GM18861 (cell line): ENCODE measurements around the gene P3H2.
A peak's percentile ranks its signal among the peaks of the same experiment; 100 is the strongest.
"Not testable (repeated sequence)": the region's sequence is repeated elsewhere in the genome, so short reads cannot be mapped to it uniquely, and the experiment has no call there.

Experiments
- ATAC-seq: cut with Tn5 transposase; IDR thresholded peaks from one replicate; pipeline ENCODE4 v1.9.1; 2021; ENCODE audit not compliant: unreplicated experiment

Gene P3H2

DNA sequence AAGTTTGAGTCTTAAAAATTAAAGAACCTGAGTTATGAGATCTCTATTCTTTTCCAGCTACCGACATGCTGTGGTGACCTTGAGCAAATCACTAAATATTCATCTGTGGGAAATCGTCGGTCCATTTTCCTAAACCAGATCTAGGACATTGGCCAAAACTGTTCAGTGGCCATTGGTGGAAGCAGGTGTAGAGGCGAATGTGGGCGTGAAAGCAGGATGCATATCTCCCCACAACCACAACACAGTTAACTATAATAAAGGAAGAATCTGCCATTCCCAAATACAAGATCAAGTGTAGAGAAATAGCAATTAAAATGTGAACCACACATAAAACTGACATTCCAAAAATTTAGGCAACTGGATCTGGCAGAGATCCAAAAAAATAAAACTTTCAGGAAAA is 129.9 kb downstream of the P3H2 start:
- no peak for ATAC-seq

DNA sequence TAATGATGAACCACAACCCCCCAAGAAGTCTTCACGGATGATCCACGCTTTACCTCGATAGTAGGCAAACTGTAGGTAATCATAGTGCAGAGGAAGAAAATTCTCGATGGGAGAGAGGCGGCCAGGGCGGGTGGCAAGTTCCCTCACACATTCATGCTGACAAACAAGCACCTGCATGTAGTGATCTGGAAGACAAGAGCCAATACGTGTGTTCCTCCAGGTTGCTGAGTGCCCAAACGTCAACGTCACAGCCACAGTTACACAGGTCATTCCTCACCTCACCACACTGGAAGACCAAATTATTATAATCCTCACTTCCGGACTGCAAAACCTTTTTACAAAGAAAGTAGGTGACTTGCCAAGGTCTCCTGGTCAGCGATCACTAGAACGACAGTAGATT is 131.8 kb downstream of the P3H2 start:
- no peak for ATAC-seq

DNA sequence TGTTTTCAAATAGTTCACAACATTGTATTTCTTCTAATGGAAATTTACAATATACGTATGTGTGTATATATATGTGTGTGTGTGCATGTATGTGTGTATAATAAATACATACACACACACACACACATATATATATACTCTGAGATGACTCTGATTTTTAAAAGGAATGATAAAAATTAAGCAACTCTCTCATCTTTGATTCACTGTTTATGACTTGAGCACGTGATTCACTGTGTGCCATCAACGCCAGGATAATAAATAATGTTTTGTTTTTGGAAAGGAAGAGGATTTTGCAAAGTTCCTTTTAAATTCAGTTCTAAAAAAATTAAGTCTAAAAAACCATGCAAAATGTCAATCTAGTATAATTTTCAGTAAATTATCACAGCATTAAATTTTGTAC is 132.4 kb downstream of the P3H2 start:
- no peak for ATAC-seq

DNA sequence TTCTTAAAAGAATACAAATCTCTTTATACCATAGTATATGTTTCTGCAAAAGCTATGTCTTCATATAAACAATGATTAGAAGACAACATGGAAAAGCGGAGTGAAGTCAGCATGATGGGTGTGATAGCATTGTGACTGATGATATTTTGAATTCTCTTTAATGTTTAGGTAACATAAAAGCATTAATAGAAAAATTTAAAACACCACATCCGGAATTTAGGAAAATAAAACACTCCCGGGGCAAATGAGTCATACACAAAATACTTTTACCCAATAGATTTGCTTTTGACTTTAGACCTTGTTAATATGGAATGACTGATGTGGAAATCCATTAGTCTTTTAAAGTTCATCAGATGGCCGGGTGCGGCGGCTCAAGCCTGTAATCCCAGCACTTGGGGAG is 134.7 kb downstream of the P3H2 start:
- no peak for ATAC-seq

DNA sequence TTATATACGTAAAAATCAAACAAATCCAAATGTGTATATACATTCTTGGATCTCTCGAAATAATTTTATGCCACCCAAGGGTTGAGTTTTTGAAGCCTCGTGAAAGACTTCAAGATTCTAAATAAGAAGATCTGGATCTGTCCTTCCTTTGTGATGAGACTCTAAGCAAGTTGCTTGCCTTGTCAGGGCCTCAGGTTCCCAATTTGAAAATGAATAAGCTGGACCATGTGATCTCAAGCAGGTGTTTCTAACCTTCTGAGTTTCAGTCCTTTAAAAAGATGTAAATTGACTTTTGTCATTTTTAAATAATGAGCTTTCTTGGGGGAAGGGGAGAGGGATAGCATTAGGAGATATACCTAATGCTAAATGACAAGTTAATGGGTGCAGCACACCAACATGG is 137.1 kb downstream of the P3H2 start:
- no peak for ATAC-seq

DNA sequence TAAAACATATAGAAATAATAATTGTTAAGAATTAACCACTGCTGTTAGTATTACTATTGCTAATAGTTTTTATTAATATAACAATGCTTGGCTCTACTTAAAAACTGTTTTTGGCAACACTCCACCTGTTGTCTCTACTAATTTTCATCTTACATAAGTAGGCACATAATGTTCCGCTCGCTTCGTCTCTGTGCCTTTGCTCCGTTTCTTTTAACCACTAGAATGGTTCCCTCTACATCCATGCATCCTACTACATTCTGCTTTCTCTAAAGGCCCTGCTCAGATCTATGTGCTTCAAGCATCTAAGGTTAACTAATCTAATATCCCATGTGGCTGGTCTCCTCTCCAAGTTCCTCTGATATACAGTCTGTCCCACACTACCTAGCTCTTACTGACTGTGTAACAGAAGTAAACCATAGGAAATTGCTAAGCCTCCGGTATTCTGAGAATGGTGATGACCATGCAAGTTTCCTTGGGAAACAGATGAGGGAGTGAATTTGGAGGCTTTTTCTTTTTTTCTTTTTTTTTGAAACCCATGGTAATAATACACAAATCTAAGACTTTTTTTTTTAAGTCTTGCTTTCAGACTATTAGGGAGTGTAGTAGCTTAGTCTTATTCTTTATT is 138.3 kb downstream of the P3H2 start:
- ATAC-seq = no peak

DNA sequence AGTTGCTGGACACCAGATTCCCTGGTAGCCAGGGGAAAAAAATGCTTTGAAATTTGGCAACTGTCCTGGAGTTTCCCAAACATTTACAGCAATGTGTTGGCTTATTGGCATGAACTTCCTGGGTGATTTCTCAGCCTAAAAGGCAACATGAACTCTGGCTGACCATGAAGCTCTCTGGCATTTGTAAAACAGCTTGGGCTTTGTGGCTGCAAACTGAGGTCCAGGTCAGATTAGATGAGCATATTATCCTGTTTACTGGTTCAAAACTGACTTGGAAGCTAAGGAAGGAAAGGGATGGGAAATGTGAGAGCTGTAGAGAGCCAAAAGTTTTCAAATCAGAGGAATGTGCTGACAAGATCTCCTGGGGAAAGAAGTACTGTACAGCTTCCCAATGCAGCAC is 139.0 kb downstream of the P3H2 start:
- ATAC-seq = no peak

DNA sequence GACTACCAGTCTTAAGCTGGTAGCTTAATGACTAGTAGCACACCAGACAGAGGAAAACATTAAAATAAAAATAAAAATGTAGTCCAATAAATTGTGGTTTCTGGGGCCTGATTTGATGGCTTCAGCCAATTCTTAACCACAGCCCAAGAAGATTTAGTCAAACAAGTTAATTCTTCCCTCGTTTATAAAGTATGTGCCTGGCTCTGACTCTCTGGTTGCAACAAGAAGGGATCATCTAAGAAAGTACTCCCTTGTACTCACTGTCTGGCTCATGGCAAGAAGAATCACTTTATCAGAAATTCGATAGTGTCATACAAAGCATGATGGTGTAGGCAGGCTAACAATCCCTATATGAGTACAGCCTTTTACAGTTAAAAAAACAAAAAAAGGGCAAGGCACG is 141.9 kb downstream of the P3H2 start:
- no peak for ATAC-seq

DNA sequence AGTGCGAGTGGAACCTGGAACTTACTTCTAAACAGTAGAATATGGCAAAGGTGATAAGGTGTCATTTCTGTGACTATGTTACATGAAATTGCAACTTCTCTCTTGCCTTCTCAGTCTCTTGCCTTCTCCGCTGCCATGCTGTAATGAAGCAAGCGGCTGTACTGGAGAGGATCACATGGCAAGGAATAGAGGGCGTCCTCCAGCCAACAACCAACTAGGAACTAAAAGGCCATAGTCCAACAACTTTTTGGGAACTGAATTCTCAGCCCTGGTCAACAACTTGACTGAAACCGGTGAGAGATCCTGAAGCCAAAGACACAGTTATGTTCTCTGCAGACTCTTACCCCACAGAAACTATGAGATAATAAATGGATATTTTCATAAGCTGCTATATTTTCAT is 143.5 kb downstream of the P3H2 start:
- no peak for ATAC-seq

DNA sequence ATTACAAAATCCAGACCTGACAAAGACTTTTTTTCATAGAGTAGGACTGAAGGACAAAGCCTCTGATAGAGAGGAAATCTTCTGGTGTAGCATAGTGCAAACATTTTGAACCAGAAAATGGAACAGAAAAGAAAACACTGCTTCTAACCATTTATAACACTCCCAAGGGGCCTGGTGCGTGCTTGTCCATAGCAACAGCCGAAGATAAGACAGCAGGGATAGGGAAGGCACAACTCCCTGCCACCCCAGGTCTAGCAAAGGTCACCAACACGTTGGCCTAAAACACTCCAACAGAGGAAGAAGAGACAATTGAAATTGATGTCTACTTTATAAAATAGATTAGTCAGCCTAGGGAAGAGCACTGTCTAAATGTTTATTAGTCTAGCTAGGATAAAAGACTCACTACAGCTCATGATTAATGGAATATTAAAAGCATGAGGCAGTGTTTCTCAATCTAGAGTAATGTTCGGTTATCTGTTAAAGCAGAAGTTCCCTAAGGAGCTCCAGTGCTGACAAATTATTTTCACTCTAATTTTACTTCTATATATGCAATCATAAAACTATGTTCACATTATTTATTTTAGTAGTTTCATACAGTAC is 145.2 kb downstream of the P3H2 start:
- ATAC-seq = no peak

DNA sequence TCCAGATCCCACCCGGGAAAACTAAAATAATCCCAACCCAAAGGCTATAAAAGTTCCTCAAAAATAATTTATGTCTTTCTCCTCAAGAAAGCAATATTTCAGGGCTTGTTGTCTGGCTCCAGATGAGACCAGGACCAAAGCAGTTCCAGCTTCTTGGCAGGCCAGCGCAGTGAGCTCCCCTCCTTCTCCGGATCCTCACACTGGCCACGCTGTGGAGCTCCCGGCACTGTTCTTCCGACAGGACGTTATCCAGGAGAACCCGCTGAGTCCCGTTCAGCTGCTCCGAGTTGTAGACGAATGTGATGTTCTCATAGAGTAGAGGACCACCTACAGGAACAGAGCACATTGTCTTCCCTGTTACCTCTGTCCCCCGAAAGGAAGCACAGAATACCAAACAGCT is 146.3 kb downstream of the P3H2 start:
- no peak for ATAC-seq

DNA sequence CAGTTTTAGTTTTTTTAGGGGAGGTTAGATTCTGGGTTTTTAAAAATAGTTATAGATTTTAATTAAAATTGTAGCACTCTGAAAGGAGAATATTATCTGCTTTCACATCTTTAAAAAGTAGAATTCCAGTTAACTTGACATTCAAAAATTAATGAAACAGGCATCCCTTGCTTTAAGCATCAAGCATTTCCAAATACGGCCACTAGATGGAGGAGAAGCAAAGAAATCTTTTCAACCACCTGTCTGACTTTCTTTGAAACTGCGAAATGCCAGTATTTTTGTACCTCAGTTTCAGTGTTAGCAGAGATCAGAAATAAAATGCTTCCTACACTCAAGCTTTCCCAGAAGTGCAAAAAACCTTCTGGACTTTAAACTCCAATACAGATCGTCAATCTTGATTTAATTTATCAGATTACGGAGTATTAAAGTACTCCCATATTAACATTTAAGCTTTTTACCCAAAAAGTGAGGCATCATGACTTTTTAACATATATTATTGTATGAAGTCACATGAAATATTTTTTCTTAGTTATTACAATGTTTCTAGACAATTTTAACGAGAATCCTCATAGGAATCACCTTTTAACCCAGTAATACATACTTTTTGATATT is 153.3 kb downstream of the P3H2 start:
- ATAC-seq = peak; percentile 63

DNA sequence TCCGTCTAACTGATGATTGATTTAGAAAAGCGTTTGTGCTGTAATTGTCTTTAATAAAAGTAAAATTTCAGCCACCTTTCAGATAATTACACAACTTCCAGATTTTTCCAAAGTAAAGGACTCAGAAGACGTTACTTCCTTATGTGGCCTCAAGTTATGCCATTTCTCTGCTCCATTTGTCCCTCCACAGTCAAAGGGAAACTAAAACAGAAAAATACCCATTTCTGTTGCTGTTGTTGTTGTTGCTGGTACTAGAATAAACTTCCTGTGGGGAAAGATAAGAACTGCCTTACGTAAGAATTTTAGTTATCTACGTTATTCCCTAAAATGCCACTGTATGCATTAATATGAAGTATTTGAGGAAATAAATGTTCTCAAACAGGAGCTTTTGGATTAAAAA is 153.9 kb downstream of the P3H2 start:
- no peak for ATAC-seq

DNA sequence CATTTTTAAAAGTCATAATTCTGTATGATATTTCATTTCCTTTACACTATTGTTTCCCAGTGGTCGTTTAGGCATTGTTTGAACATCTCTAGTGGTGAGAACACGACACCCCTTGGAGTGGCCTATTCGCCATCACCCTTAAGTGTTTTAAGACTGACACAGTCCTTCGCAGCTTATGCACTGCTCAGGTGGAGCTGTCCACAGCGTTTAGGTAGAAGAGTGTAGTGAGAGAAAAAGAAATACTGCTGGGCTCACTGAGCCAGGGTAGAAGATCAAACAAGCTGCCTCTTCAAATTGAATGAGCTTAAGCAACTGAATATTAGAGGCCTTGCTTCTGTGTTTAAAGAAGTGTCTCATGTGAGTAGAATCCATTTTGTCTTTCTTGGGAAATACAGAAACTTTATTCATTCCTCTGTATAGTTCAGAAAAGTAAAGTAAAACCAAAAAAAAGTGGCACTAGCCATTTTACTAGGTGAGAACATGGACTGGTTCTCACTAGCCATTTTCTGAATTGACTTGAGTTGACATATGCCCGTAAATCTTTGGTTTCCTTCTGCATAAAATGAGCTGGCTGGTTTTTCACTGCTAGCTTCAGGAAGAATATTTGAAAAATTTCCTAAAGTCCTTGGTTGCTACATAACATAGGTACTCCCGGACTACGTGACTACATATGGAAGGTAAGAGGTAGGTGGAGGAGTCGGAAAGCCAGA is 155.9 kb downstream of the P3H2 start:
- ATAC-seq = no peak

DNA sequence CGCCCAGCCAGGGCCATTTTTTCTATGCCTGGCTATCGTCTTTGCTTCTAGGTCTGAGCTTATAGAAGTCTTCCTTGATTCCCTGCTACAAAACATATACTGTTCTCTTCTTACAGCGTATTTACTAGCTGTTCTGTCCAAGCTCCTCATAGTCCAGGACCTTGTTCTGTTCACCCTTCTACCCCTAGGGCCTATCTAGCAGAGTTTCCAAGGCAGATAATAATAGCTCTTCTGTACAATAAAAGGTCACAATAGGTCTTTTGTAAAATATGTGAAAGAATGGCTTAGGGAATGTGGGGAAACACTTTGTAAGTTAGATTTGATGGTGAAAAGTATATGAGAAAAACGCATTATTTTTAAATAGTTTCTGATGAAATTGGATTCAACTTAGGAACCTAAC is 158.2 kb downstream of the P3H2 start:
- ATAC-seq = no peak

DNA sequence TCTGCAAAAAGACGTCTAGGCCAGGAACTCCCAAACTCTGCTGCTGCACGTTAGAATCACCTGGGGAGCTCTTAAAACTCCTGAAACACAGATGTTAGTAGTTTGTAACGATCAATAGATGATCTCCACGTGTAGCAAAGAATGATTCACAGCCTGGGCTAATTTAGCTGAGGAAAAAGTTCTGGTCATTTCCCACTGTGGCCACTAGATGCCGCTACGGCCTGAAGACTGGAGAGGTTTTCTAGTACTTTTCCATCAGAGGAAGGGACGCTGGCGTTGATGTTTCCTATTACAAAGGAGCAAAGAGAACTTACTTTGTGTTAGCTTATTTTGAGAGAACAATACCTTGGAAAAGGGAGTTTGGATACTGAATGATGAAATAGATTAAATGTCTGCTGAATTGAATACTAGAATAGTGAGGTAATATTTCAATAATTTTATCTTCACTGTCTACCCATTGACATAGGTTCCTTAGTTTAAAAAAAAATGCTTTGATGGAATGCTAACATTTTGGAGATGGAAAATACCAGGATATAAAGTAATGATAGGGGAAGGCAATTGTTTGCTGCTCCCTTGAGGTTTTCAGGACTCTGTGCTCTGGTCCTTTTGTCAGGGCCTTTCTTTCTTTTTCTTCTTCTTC is 159.1 kb downstream of the P3H2 start:
- ATAC-seq = peak; percentile 81

DNA sequence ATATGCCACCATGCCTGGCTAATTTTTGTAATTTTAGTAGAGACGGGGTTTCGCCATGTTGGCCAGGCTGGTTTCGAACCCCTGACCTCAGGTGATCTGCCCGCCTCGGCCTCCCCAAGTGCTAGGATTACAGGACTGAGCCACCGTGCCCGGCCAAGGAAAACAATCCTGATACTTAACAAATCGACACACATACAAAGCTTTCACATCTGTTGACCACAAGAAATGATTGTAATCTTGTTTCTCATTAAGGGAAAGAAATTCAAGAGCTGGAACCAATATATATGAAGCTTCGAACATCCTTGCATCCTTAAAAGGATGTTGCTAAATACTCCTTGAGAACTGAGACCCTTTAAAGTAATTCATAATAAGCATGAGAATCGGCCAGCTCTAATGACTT is 159.6 kb downstream of the P3H2 start:
- ATAC-seq = not testable (repeated sequence)

DNA sequence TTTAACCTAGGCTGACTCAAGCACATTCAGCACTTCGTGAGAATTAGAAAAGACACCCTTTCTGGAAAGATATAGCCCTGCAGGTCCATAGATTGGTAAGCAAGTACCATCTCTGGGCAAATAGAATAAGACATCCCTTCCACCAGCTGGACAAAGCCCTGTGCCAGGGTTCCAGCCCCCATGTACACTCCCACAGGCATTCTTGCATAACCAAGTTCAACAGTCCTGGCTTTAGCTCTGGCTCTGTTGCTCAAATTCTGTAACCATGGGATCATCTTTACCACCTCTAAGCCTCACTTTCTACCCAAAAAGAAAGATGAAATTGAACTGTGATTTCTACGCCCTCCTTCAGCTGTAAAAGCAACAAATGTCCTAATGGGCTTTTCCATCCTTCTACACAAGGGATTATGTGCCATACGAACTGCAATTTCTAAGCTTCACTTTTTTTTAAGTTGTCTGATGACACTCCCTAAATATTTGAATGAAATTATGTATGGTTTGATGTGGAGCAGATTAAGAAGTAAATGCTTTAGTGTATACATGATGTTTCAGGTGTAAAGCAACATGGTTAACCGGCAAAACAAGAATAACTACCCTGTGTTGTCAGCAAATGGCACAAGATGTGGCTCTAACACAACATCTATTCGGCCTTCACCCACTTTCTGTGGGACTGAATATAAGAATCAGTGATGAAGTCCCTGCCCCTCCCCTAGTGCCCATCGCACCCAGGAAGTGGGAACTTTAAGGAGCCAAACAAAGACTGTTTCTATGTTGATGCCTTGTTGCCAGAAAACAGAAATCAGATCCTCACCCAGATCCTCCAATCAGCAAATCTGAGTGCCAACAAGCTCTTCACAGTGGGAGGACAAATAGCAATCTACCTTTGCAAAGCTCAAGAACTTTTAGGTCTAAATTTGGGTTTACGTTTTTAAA is 165.7 kb downstream of the P3H2 start:
- no peak for ATAC-seq

DNA sequence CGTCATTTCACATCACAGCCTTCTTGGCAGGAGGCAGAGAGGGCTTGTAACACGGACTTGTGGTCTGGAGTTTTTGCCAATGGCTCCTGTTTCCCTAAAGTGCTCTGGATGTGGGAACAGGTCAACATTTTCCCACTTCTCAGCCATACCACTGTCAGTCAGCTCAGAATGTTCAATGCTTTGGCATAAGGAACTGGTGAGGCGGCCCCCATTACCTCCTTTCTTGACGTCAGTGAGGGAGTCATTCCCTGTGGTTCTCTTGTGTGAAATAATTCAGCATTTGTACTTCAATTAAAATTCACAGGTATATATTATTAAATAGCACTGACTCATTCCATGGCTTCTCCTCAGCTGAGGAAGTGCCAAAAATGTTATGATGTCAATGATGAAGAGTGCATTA is 167.1 kb downstream of the P3H2 start:
- ATAC-seq = no peak

DNA sequence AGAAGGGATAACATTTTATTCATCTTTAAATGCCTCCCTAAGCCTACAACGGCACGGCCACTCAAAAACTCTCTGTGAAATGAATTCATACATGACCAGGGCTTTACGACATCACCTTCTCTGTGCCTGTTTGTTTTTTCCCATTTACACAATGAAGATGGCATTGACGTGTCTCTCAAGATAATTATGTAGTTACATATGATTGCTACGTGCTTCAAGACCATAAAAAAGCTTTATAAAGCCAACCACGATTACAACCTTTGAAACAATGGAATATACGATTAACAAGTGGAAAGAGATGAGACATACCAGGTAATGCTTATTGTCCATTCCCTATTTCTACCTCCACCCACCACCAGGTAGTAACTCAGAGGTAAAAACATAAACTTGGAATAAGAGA is 168.4 kb downstream of the P3H2 start:
- no peak for ATAC-seq

DNA sequence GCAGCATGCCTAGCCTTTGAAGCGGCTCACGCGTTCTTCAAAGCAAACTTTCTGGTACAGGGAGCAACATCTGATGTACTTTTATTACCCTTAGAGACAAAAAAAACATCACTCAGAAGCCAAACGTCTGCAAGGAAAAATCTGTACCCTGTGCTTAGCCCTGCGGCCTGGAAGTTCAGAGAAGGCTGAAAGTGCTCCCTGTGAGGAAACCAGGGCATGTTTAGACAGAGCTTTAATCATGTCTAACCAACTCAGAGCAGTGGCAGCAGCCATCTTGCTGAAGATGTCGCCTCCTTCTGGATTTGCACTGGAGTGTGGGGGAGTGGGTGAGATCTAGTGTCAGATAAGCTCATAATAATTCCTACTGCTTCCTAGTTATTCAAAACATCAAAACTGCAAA is 170.4 kb downstream of the P3H2 start:
- no peak for ATAC-seq
